Testis (tissue), 2 donors: ENCODE data around the gene KIF5C.

Experiments
- CTCF ChIP-seq, 3 experiments: fragments of 450-650 bp in 2 of 3; fragments of 200-600 bp in 1 of 3; sonication (generic) in 1 of 3; IDR thresholded peaks; one replicate each; pipeline ENCODE4 v1.5.1; 2016 to 2019; ENCODE audit warnings: antibody characterized with exemption in 3 of 3, mild to moderate bottlenecking in 2 of 3, moderate library complexity in 1 of 3
- POLR2A ChIP-seq: fragments of 450-650 bp; IDR thresholded peaks from one replicate; pipeline ENCODE4 v1.6.1; 2017; ENCODE audit warnings: antibody characterized with exemption, mild to moderate bottlenecking, moderate library complexity

- TF ChIP-seq POLR2A (no peak), CTCF (IDR thresholded peaks at IDR 0.05) (no peak)
These were observed 164.2 kb downstream of the KIF5C start for GRCh38 chr2:149039213-149039724.
